Neuronal stem cell (in vitro differentiated cells): Measurements from ENCODE around the gene PCDHB11.
A peak's percentile ranks its signal among the peaks of the same experiment; 100 is the strongest.
"Not testable (repeated sequence)": the region's sequence is repeated elsewhere in the genome, so short reads cannot be mapped to it uniquely, and the experiment has no call there.

Experiments
- DNase-seq: peaks from one replicate; pipeline ENCODE4 v3.0.0-alpha.2; 2013; ENCODE audit warnings: low spot score
- H2AFZ ChIP-seq: one replicate; pipeline ENCODE4 v1.6.1; 2013; ENCODE audit warnings: mild to moderate bottlenecking, low read length, inconsistent platforms
- H2AK5ac ChIP-seq: 2 replicates; pipeline ENCODE4 v1.6.1; 2013; ENCODE audit warnings: low read depth, mild to moderate bottlenecking, inconsistent platforms, low read length, moderate library complexity, mixed read lengths
- H2BK120ac ChIP-seq: 2 replicates; pipeline ENCODE4 v1.6.1; 2013; ENCODE audit warnings: low read depth, mild to moderate bottlenecking, inconsistent platforms, low read length, moderate library complexity, mixed read lengths
- H2BK12ac ChIP-seq: one replicate; pipeline ENCODE4 v1.6.1; 2013; ENCODE audit warnings: low read length, inconsistent platforms
- H2BK15ac ChIP-seq: 2 replicates; pipeline ENCODE4 v1.6.1; 2013; ENCODE audit warnings: mild to moderate bottlenecking, low read length, inconsistent platforms, mixed read lengths
- H2BK5ac ChIP-seq: one replicate; pipeline ENCODE4 v1.6.1; 2013; ENCODE audit warnings: inconsistent platforms, mild to moderate bottlenecking, low read length, moderate library complexity
- H3K14ac ChIP-seq: one replicate; pipeline ENCODE4 v1.6.1; 2013; ENCODE audit warnings: low read length, inconsistent platforms
- H3K18ac ChIP-seq: 2 replicates; pipeline ENCODE4 v1.6.1; 2013; ENCODE audit warnings: low read length, inconsistent platforms
- H3K23ac ChIP-seq: 2 replicates; pipeline ENCODE4 v1.6.1; 2013; ENCODE audit warnings: low read depth, mild to moderate bottlenecking, mixed read lengths, low read length, inconsistent platforms; ENCODE audit not compliant: poor library complexity
- H3K27ac ChIP-seq: replicated peaks from 3 replicates; pipeline ENCODE4 v1.5.1; 2013; ENCODE audit warnings: low read length, inconsistent platforms
- H3K27me3 ChIP-seq, 3 experiments: 2 replicates each; pipeline ENCODE4 v1.6.1; 2013; ENCODE audit warnings: low read length in 3 of 3, mild to moderate bottlenecking in 2 of 3, inconsistent platforms in 1 of 3, low read depth in 1 of 3, mixed read lengths in 1 of 3, moderate library complexity in 1 of 3; ENCODE audit not compliant: control insufficient read depth in 3 of 3, insufficient read depth in 3 of 3
- H3K36me3 ChIP-seq, 2 donors: replicated peaks in 1 of 2; 2 replicates each; pipeline ENCODE4 v1.6.1; 2013; ENCODE audit warnings: low read length in 2 of 2; ENCODE audit not compliant: control insufficient read depth in 2 of 2, insufficient read depth in 2 of 2
- H3K4ac ChIP-seq: 2 replicates; pipeline ENCODE4 v1.6.1; 2013; ENCODE audit warnings: inconsistent platforms, mild to moderate bottlenecking, low read length, moderate library complexity
- H3K4me1 ChIP-seq, 2 donors: 1 replicate in 1 of 2; 2 replicates in 1 of 2; pipeline ENCODE4 v1.6.1; 2013; ENCODE audit warnings: low read length in 2 of 2, low read depth in 1 of 2; ENCODE audit not compliant: control insufficient read depth in 2 of 2, insufficient read depth in 1 of 2
- H3K4me2 ChIP-seq: one replicate; pipeline ENCODE4 v1.6.1; 2013; ENCODE audit warnings: mild to moderate bottlenecking, low read length, inconsistent platforms; ENCODE audit not compliant: insufficient read depth, poor library complexity, severe bottlenecking
- H3K4me3 ChIP-seq, 2 donors: 2 replicates each; pipeline ENCODE4 v1.5.1; 2013; ENCODE audit warnings: low read length in 2 of 2, mild to moderate bottlenecking in 2 of 2, inconsistent platforms in 1 of 2, moderate library complexity in 1 of 2
- H3K79me1 ChIP-seq: one replicate; pipeline ENCODE4 v1.6.1; 2013; ENCODE audit warnings: low read depth, mild to moderate bottlenecking, inconsistent platforms, low read length, moderate library complexity
- H3K9ac ChIP-seq: one replicate; pipeline ENCODE4 v1.6.1; 2013; ENCODE audit warnings: mild to moderate bottlenecking, low read depth, low read length, inconsistent platforms; ENCODE audit not compliant: poor library complexity
- H3K9me3 ChIP-seq, 2 donors: replicated peaks in 1 of 2; 2 replicates each; pipeline versions ENCODE3 to v1.6.1; 2013; ENCODE audit warnings: low read length in 2 of 2, mild to moderate bottlenecking in 2 of 2, inconsistent platforms in 1 of 2, low read depth in 1 of 2, mixed read lengths in 1 of 2, moderate library complexity in 1 of 2; ENCODE audit not compliant: control insufficient read depth in 2 of 2, insufficient read depth in 1 of 2
- H4K8ac ChIP-seq: one replicate; pipeline ENCODE4 v1.6.1; 2013; ENCODE audit warnings: low read depth, mild to moderate bottlenecking, inconsistent platforms, low read length, moderate library complexity
- H4K91ac ChIP-seq: one replicate; pipeline ENCODE4 v1.6.1; 2013; ENCODE audit warnings: low read length, low read depth, mild to moderate bottlenecking, inconsistent platforms; ENCODE audit not compliant: poor library complexity
- WGBS, 2 donors: extraction: QIAGEN DNeasy Blood & Tissue Kit; methylation state at CpG; one replicate each; pipeline ENCODE4 v1.1.7; 2013; ENCODE audit warnings: missing lambda C conversion rate in 2 of 2, mixed read lengths in 1 of 2; ENCODE audit not compliant: insufficient read length in 2 of 2, insufficient replicate concordance in 1 of 2; ENCODE audit errors: extremely low coverage in 2 of 2; 5-methylcytosine and 5-hydroxymethylcytosine counted together

PCDHB11 gene

GRCh38 chr5:141210849-141211248 lies 11.4 kb downstream of the PCDHB11 start:
- not testable (repeated sequence) for H2BK12ac ChIP-seq, H3K36me3 ChIP-seq, H2AFZ ChIP-seq, H2BK5ac ChIP-seq, H2BK15ac ChIP-seq, H3K27me3 ChIP-seq, H2AK5ac ChIP-seq, H3K9ac ChIP-seq, DNase-seq, H3K23ac ChIP-seq, H3K4me3 ChIP-seq, H3K4me2 ChIP-seq, H2BK120ac ChIP-seq, H3K18ac ChIP-seq, H4K91ac ChIP-seq, H3K27ac ChIP-seq, H3K4ac ChIP-seq, H3K4me1 ChIP-seq, H3K79me1 ChIP-seq, H4K8ac ChIP-seq
- peaks cover 0 to 22% of the 10 kb centered on the region in 2 donors for H3K9me3 ChIP-seq
- H3K14ac ChIP-seq = peak overlapping the region; percentile 8
- no CpG with 5 or more reads among the region's 27 CpGs for WGBS, 2 donors

- H3K18ac ChIP-seq, H3K4ac ChIP-seq, H3K27ac ChIP-seq, H3K36me3 ChIP-seq, H2BK15ac ChIP-seq, H2BK5ac ChIP-seq, H3K4me2 ChIP-seq, H2AFZ ChIP-seq, H3K4me3 ChIP-seq, H3K9ac ChIP-seq, DNase-seq, H2BK120ac ChIP-seq, H3K14ac ChIP-seq, H2AK5ac ChIP-seq, H3K23ac ChIP-seq, H2BK12ac ChIP-seq, H3K79me1 ChIP-seq, H4K91ac ChIP-seq, H3K4me1 ChIP-seq, H3K27me3 ChIP-seq, H4K8ac ChIP-seq: not testable (repeated sequence)
- no CpG with 5 or more reads among the region's 18 CpGs for WGBS, 2 donors
- peaks cover 2 to 15% of the 10 kb centered on the region in 2 donors for H3K9me3 ChIP-seq
Observed at GRCh38 chr5:141213656-141214339, 14.4 kb downstream of the PCDHB11 start, which contains the start of gene PCDHB13. Gene PCDHB13 (plus strand): TSS chr5:141213919. CDS start chr5:141214124, 205 bp downstream.

GRCh38 chr5:141214583-141214982 lies 15.2 kb downstream of the PCDHB11 start:
- H3K23ac ChIP-seq, H3K27me3 ChIP-seq, H3K27ac ChIP-seq, H3K4me1 ChIP-seq, H3K18ac ChIP-seq, H4K91ac ChIP-seq, H3K4ac ChIP-seq, H3K36me3 ChIP-seq, H3K14ac ChIP-seq, H2BK12ac ChIP-seq, DNase-seq, H3K4me3 ChIP-seq, H3K4me2 ChIP-seq, H3K9ac ChIP-seq, H4K8ac ChIP-seq, H2AK5ac ChIP-seq, H2AFZ ChIP-seq, H2BK5ac ChIP-seq, H2BK15ac ChIP-seq, H3K79me1 ChIP-seq, H2BK120ac ChIP-seq: not testable (repeated sequence)
- H3K9me3 ChIP-seq = peaks cover 2 to 20% of the 10 kb centered on the region in 2 donors
- no CpG with 5 or more reads among the region's 12 CpGs for WGBS, 2 donors

GRCh38 chr5:141215504-141215903 lies 16.1 kb downstream of the PCDHB11 start:
- H4K8ac ChIP-seq, H2BK12ac ChIP-seq, H2AK5ac ChIP-seq, H3K23ac ChIP-seq, H3K27ac ChIP-seq, H3K79me1 ChIP-seq, H3K27me3 ChIP-seq, H2BK15ac ChIP-seq, H3K18ac ChIP-seq, H3K36me3 ChIP-seq, H2BK5ac ChIP-seq, H3K4me2 ChIP-seq, H3K4ac ChIP-seq, H2BK120ac ChIP-seq, H2AFZ ChIP-seq, H3K9ac ChIP-seq, H4K91ac ChIP-seq, H3K4me3 ChIP-seq, H3K4me1 ChIP-seq, DNase-seq, H3K14ac ChIP-seq: not testable (repeated sequence)
- WGBS, 2 donors = no CpG with 5 or more reads among the region's 40 CpGs
- H3K9me3 ChIP-seq = peaks cover 2 to 21% of the 10 kb centered on the region in 2 donors
